GM23338 (cell line): ENCODE data around the gene REC8.

Source experiments
- EZH2 ChIP-seq: fragments of 200-600 bp; sonication (generic); IDR thresholded peaks from one replicate; pipeline ENCODE4 v1.8.0; 2017; ENCODE audit warnings: antibody characterized with exemption, mild to moderate bottlenecking, low read depth; ENCODE audit not compliant: unreplicated experiment
- EZH2phosphoT487 ChIP-seq: fragments of 200-600 bp; sonication (generic); IDR thresholded peaks from one replicate; pipeline ENCODE4 v1.8.1; 2018; ENCODE audit warnings: antibody characterized with exemption; ENCODE audit not compliant: unreplicated experiment
- POLR2AphosphoS5 ChIP-seq: IDR thresholded peaks from 2 replicates; pipeline ENCODE4 v1.6.1; 2016; ENCODE audit warnings: antibody characterized with exemption, low read depth
- TF ChIP-seq, protein P1 (sequence below), 2 experiments: fragments of 200-600 bp in 1 of 2; sonication (generic) in 1 of 2; conservative IDR thresholded peaks; 2 replicates each; pipeline versions ENCODE4 v1.5.1 to v1.6.1; 2016 to 2017; ENCODE audit warnings: antibody characterized with exemption in 2 of 2, low read depth in 2 of 2, mild to moderate bottlenecking in 2 of 2, moderate library complexity in 1 of 2
- TF ChIP-seq, protein P2 (sequence below): IDR thresholded peaks from 2 replicates; pipeline ENCODE4 v1.6.1; 2016; ENCODE audit warnings: antibody characterized with exemption
- TF ChIP-seq, protein P3 (sequence below): IDR thresholded peaks from one replicate; pipeline ENCODE4 v1.6.1; 2018; ENCODE audit warnings: antibody characterized with exemption; ENCODE audit not compliant: unreplicated experiment
- TF ChIP-seq, protein P4 (sequence below): fragments of 250-450 bp; sonication (Bioruptor Pico); IDR thresholded peaks from 2 replicates; pipeline ENCODE4 v1.5.0; 2020; ENCODE audit warnings: mild to moderate bottlenecking, moderate library complexity

DNA sequence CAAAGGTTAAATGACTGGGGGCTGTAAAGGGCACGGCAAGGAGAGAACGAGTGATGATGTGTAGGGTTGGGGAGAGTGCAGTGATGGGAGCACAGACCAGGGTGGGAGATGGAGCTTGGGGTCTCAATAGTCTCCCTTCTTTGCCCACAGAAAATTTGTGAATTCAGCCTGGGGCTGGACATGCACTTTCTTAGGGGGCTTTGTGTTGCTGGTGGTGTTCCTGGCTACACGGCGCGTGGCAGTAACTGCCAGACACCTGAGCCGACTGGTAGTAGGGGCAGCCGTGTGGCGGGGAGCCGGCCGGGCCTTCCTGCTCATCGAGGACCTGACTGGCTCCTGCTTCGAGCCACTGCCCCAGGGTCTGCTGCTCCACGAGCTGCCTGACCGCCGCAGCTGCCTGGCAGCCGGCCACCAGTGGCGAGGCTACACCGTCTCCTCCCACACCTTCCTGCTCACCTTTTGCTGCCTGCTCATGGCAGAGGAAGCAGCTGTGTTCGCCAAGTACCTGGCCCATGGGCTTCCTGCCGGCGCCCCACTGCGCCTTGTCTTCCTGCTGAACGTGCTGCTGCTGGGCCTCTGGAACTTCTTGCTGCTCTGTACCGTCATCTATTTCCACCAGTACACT is 39.7 kb upstream of the REC8 start:
- TF ChIP-seq, protein P1, sequence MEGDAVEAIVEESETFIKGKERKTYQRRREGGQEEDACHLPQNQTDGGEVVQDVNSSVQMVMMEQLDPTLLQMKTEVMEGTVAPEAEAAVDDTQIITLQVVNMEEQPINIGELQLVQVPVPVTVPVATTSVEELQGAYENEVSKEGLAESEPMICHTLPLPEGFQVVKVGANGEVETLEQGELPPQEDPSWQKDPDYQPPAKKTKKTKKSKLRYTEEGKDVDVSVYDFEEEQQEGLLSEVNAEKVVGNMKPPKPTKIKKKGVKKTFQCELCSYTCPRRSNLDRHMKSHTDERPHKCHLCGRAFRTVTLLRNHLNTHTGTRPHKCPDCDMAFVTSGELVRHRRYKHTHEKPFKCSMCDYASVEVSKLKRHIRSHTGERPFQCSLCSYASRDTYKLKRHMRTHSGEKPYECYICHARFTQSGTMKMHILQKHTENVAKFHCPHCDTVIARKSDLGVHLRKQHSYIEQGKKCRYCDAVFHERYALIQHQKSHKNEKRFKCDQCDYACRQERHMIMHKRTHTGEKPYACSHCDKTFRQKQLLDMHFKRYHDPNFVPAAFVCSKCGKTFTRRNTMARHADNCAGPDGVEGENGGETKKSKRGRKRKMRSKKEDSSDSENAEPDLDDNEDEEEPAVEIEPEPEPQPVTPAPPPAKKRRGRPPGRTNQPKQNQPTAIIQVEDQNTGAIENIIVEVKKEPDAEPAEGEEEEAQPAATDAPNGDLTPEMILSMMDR (conservative IDR thresholded peaks at IDR 0.05; ENCODE audit: low read depth in 2 of 2) = no peak
- TF ChIP-seq EZH2 (no peak), EZH2phosphoT487 (no peak), POLR2AphosphoS5 (no peak)
- TF ChIP-seq, protein P2, sequence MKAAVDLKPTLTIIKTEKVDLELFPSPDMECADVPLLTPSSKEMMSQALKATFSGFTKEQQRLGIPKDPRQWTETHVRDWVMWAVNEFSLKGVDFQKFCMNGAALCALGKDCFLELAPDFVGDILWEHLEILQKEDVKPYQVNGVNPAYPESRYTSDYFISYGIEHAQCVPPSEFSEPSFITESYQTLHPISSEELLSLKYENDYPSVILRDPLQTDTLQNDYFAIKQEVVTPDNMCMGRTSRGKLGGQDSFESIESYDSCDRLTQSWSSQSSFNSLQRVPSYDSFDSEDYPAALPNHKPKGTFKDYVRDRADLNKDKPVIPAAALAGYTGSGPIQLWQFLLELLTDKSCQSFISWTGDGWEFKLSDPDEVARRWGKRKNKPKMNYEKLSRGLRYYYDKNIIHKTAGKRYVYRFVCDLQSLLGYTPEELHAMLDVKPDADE = no peak
- TF ChIP-seq, protein P3, sequence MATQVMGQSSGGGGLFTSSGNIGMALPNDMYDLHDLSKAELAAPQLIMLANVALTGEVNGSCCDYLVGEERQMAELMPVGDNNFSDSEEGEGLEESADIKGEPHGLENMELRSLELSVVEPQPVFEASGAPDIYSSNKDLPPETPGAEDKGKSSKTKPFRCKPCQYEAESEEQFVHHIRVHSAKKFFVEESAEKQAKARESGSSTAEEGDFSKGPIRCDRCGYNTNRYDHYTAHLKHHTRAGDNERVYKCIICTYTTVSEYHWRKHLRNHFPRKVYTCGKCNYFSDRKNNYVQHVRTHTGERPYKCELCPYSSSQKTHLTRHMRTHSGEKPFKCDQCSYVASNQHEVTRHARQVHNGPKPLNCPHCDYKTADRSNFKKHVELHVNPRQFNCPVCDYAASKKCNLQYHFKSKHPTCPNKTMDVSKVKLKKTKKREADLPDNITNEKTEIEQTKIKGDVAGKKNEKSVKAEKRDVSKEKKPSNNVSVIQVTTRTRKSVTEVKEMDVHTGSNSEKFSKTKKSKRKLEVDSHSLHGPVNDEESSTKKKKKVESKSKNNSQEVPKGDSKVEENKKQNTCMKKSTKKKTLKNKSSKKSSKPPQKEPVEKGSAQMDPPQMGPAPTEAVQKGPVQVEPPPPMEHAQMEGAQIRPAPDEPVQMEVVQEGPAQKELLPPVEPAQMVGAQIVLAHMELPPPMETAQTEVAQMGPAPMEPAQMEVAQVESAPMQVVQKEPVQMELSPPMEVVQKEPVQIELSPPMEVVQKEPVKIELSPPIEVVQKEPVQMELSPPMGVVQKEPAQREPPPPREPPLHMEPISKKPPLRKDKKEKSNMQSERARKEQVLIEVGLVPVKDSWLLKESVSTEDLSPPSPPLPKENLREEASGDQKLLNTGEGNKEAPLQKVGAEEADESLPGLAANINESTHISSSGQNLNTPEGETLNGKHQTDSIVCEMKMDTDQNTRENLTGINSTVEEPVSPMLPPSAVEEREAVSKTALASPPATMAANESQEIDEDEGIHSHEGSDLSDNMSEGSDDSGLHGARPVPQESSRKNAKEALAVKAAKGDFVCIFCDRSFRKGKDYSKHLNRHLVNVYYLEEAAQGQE = no peak
- TF ChIP-seq, protein P4, sequence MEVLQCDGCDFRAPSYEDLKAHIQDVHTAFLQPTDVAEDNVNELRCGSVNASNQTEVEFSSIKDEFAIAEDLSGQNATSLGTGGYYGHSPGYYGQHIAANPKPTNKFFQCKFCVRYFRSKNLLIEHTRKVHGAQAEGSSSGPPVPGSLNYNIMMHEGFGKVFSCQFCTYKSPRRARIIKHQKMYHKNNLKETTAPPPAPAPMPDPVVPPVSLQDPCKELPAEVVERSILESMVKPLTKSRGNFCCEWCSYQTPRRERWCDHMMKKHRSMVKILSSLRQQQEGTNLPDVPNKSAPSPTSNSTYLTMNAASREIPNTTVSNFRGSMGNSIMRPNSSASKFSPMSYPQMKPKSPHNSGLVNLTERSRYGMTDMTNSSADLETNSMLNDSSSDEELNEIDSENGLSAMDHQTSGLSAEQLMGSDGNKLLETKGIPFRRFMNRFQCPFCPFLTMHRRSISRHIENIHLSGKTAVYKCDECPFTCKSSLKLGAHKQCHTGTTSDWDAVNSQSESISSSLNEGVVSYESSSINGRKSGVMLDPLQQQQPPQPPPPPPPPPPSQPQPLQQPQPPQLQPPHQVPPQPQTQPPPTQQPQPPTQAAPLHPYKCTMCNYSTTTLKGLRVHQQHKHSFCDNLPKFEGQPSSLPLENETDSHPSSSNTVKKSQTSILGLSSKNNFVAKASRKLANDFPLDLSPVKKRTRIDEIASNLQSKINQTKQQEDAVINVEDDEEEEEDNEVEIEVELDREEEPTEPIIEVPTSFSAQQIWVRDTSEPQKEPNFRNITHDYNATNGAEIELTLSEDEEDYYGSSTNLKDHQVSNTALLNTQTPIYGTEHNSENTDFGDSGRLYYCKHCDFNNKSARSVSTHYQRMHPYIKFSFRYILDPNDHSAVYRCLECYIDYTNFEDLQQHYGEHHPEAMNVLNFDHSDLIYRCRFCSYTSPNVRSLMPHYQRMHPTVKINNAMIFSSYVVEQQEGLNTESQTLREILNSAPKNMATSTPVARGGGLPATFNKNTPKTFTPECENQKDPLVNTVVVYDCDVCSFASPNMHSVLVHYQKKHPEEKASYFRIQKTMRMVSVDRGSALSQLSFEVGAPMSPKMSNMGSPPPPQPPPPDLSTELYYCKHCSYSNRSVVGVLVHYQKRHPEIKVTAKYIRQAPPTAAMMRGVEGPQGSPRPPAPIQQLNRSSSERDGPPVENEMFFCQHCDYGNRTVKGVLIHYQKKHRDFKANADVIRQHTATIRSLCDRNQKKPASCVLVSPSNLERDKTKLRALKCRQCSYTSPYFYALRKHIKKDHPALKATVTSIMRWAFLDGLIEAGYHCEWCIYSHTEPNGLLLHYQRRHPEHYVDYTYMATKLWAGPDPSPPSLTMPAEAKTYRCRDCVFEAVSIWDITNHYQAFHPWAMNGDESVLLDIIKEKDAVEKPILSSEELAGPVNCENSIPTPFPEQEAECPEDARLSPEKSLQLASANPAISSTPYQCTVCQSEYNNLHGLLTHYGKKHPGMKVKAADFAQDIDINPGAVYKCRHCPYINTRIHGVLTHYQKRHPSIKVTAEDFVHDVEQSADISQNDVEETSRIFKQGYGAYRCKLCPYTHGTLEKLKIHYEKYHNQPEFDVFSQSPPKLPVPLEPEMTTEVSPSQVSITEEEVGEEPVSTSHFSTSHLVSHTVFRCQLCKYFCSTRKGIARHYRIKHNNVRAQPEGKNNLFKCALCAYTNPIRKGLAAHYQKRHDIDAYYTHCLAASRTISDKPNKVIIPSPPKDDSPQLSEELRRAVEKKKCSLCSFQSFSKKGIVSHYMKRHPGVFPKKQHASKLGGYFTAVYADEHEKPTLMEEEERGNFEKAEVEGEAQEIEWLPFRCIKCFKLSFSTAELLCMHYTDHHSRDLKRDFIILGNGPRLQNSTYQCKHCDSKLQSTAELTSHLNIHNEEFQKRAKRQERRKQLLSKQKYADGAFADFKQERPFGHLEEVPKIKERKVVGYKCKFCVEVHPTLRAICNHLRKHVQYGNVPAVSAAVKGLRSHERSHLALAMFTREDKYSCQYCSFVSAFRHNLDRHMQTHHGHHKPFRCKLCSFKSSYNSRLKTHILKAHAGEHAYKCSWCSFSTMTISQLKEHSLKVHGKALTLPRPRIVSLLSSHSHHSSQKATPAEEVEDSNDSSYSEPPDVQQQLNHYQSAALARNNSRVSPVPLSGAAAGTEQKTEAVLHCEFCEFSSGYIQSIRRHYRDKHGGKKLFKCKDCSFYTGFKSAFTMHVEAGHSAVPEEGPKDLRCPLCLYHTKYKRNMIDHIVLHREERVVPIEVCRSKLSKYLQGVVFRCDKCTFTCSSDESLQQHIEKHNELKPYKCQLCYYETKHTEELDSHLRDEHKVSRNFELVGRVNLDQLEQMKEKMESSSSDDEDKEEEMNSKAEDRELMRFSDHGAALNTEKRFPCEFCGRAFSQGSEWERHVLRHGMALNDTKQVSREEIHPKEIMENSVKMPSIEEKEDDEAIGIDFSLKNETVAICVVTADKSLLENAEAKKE (CRISPR knock-in tag) = no peak
